ENCODE data around the gene CPA5. TPM values are rescaled to one million over a fixed set of nuclear protein-coding genes. Genes with fewer than 3 reads are reported as not detected.

CPA5 gene
- total RNA-seq, 1 donor from 2014 or later: not detected

- Histone ChIP-seq H3K36me3 (no peaks in the 10 kb centered on the region), H3K9me3 (no peaks in the 10 kb centered on the region), H3K27me3 (no peaks in the 10 kb centered on the region), H3K4me1 (no peaks in the 10 kb centered on the region), H3K4me3 (no peak overlapping the region), H3K27ac (no peak overlapping the region)
- DNase-seq: no peak
- no peak for TF ChIP-seq CTCF (IDR thresholded peaks at IDR 0.05)
- intact Hi-C loops (cut with DNase I): no loop called here
- ATAC-seq: no peak
These were observed 7.1 kb upstream of the CPA5 start for GRCh38 chr7:130337410-130337971.

- no peak overlapping the region for H3K4me3 ChIP-seq
These were observed 6.4 kb upstream of the CPA5 start for GRCh38 chr7:130338233-130338632.

GRCh38 chr7:130341882-130342281, 2.7 kb upstream of the CPA5 start:
- no peak for TF ChIP-seq CTCF (IDR thresholded peaks at IDR 0.05)
- no peak overlapping the region for H3K4me3 ChIP-seq
- ATAC-seq (no peak), DNase-seq (no peak)
- intact Hi-C loops (cut with DNase I): no loop called here
- no peak overlapping the region for H3K27ac ChIP-seq
- H3K4me1 ChIP-seq: no peaks in the 10 kb centered on the region
- H3K9me3 ChIP-seq: no peaks in the 10 kb centered on the region
- H3K36me3 ChIP-seq: no peaks in the 10 kb centered on the region
- H3K27me3 ChIP-seq: no peaks in the 10 kb centered on the region

More at GRCh38 chr7:130338233-130338632, 6.4 kb upstream of the CPA5 start:
- ATAC-seq (no peak), DNase-seq (no peak)
- H3K4me1 ChIP-seq: no peaks in the 10 kb centered on the region
- no peaks in the 10 kb centered on the region for H3K36me3 ChIP-seq
- H3K27me3 ChIP-seq: no peaks in the 10 kb centered on the region
- no peak for TF ChIP-seq CTCF (IDR thresholded peaks at IDR 0.05)
- intact Hi-C loops (cut with DNase I): no loop called here
- H3K27ac ChIP-seq: no peak overlapping the region
- H3K9me3 ChIP-seq: no peaks in the 10 kb centered on the region

GRCh38 chr7:130342701-130343380, 1.8 kb upstream of the CPA5 start:
- Histone ChIP-seq H3K4me1 (no peaks in the 10 kb centered on the region), H3K27me3 (no peaks in the 10 kb centered on the region), H3K36me3 (no peaks in the 10 kb centered on the region), H3K27ac (no peak overlapping the region), H3K9me3 (no peaks in the 10 kb centered on the region), H3K4me3 (no peak overlapping the region)
- TF ChIP-seq CTCF (IDR thresholded peaks at IDR 0.05): no peak
- ATAC-seq (no peak), DNase-seq (no peak)
- intact Hi-C loops (cut with DNase I): no loop called here

GRCh38 chr7:130345136-130345535, 520 bp downstream of the CPA5 start:
- TF ChIP-seq CTCF (IDR thresholded peaks at IDR 0.05): no peak
- H3K9me3 ChIP-seq: no peaks in the 10 kb centered on the region
- ATAC-seq (no peak), DNase-seq (no peak)
- no peak overlapping the region for H3K4me3 ChIP-seq
- no peak overlapping the region for H3K27ac ChIP-seq
- no peaks in the 10 kb centered on the region for H3K36me3 ChIP-seq
- intact Hi-C loops (cut with DNase I): no loop called here
- no peaks in the 10 kb centered on the region for H3K27me3 ChIP-seq
- no peaks in the 10 kb centered on the region for H3K4me1 ChIP-seq
